HepG2 (cell line): ENCODE data around the gene ZNF888. TPM values are rescaled to one million over a fixed set of nuclear protein-coding genes. Genes with fewer than 3 reads are reported as not detected.

Source experiments
- ARID2 ChIP-seq: sonication (generic); formaldehyde crosslinking; IDR thresholded peaks from 2 replicates; pipeline ENCODE4 v1.8.1; 2022; ENCODE audit warnings: mild to moderate bottlenecking, missing genetic modification reagents, borderline replicate concordance
- CCDC6 ChIP-seq: sonication (generic); formaldehyde crosslinking; IDR thresholded peaks from 2 replicates; pipeline ENCODE4 v1.8.1; 2022; ENCODE audit warnings: mild to moderate bottlenecking, missing genetic modification reagents, moderate library complexity
- DPF2 ChIP-seq: sonication (generic); formaldehyde crosslinking; IDR thresholded peaks from 2 replicates; pipeline ENCODE4 v1.4.0; 2020; ENCODE audit warnings: mild to moderate bottlenecking, low read depth, missing genetic modification reagents, borderline replicate concordance
- FOXK2 ChIP-seq: fragments of 450-650 bp; IDR thresholded peaks from 2 replicates; pipeline ENCODE4 v1.6.1; 2016
- KAT2B ChIP-seq: fragments of 150-350 bp; IDR thresholded peaks from 2 replicates; pipeline ENCODE4 v1.6.1; 2014; ENCODE audit warnings: low read depth, low read length, borderline replicate concordance
- MED8 ChIP-seq: sonication (generic); formaldehyde crosslinking; IDR thresholded peaks from 2 replicates; pipeline ENCODE4 v1.8.1; 2023; ENCODE audit warnings: mild to moderate bottlenecking, missing genetic modification reagents; ENCODE audit not compliant: insufficient replicate concordance
- SAP130 ChIP-seq: IDR thresholded peaks from 2 replicates; pipeline ENCODE4 v1.6.1; 2016; ENCODE audit warnings: low read depth
- SCMH1 ChIP-seq: sonication (generic); formaldehyde crosslinking; IDR thresholded peaks from 2 replicates; pipeline ENCODE4 v1.9.0; 2021; ENCODE audit warnings: missing genetic modification reagents, mild to moderate bottlenecking, borderline replicate concordance
- SOX13 ChIP-seq, 3 experiments: fragments of 450-650 bp in 1 of 3; sonication (generic) in 1 of 3; formaldehyde crosslinking in 1 of 3; IDR thresholded peaks in 2 of 3; conservative IDR thresholded peaks in 1 of 3; 2 replicates each; pipeline versions ENCODE4 v1.5.0 to v1.6.1; 2016 to 2020; ENCODE audit warnings: antibody characterized with exemption in 1 of 3, mild to moderate bottlenecking in 1 of 3, missing compliant biosample characterization in 1 of 3, missing genetic modification reagents in 1 of 3, moderate library complexity in 1 of 3
- ZC3H13 ChIP-seq: sonication (generic); formaldehyde crosslinking; IDR thresholded peaks from 2 replicates; pipeline ENCODE4 v1.8.1; 2023; ENCODE audit warnings: mild to moderate bottlenecking, missing genetic modification reagents, moderate library complexity
- ZNF383 ChIP-seq: sonication (generic); formaldehyde crosslinking; IDR thresholded peaks from 2 replicates; pipeline ENCODE4 v1.4.0; 2020; ENCODE audit warnings: missing genetic modification reagents, mild to moderate bottlenecking, borderline replicate concordance
- ZNF569 ChIP-seq: sonication (generic); formaldehyde crosslinking; IDR thresholded peaks from 2 replicates; pipeline ENCODE4 v1.5.0; 2020; ENCODE audit warnings: mild to moderate bottlenecking, missing genetic modification reagents, moderate library complexity, borderline replicate concordance
- ZNF589 ChIP-seq: sonication (generic); formaldehyde crosslinking; conservative IDR thresholded peaks from 2 replicates; pipeline ENCODE4 v1.8.0; 2022; ENCODE audit warnings: mild to moderate bottlenecking, moderate library complexity, missing genetic modification reagents
- ZNF646 ChIP-seq: sonication (generic); formaldehyde crosslinking; IDR thresholded peaks from 2 replicates; pipeline ENCODE4 v1.9.0; 2021; ENCODE audit warnings: mild to moderate bottlenecking, missing genetic modification reagents
- ZNF672 ChIP-seq: sonication (generic); formaldehyde crosslinking; IDR thresholded peaks from 2 replicates; pipeline ENCODE4 v1.8.1; 2022; ENCODE audit warnings: missing genetic modification reagents
- ZNF775 ChIP-seq: sonication (generic); formaldehyde crosslinking; IDR thresholded peaks from 2 replicates; pipeline ENCODE4 v1.4.0; 2020; ENCODE audit warnings: missing genetic modification reagents, mild to moderate bottlenecking, moderate library complexity, borderline replicate concordance
- ZNF784 ChIP-seq: sonication (generic); formaldehyde crosslinking; IDR thresholded peaks from 2 replicates; pipeline ENCODE4 v1.5.1; 2020; ENCODE audit warnings: missing genetic modification reagents, mild to moderate bottlenecking, borderline replicate concordance
- polyA plus RNA-seq, 8 experiments: library from polyadenylated mRNA; depleted of rRNA in 3 of 8; stranded (reverse) in 7 of 8; unstranded in 1 of 8; fragments of >200 nt; fragmentation: Illumina TruSeq in 4 of 8; extraction: Trizol in 4 of 8; gene quantifications; 2 replicates each; pipeline versions ENCODE4 v1.2.1 to v1.2.3, GENCODE V29; 2011 to 2016; ENCODE audit warnings: low read depth in 4 of 8, missing spikeins in 1 of 8, mixed read lengths in 1 of 8; ENCODE audit not compliant: insufficient read depth in 1 of 8
- total RNA-seq, 5 experiments: library from RNA; depleted of rRNA; stranded (reverse); fragments of >200 nt; fragmentation: Illumina TruSeq; extraction: Trizol; gene quantifications; 2 replicates each; pipeline ENCODE4 v1.2.3, GENCODE V29; 2016; ENCODE audit warnings: low read depth in 1 of 5
- TF ChIP-seq, protein P1 (sequence below): sonication (generic); formaldehyde crosslinking; IDR thresholded peaks from 2 replicates; pipeline ENCODE4 v1.8.0; 2022; ENCODE audit warnings: low read depth, missing genetic modification reagents
- TF ChIP-seq, protein P2 (sequence below): sonication (generic); formaldehyde crosslinking; IDR thresholded peaks from 2 replicates; pipeline ENCODE4 v1.8.0; 2022; ENCODE audit warnings: missing genetic modification reagents, mild to moderate bottlenecking, borderline replicate concordance

ZNF888 gene
- total and polyA plus RNA-seq, 2 of the 13 experiments (the other 11 are each of a cell fraction or from before 2014, with no cell fraction given): 1.7 to 7.6 TPM

GRCh38 chr19:52936151-52936953 lies 13.1 kb upstream of the ZNF888 start (continued):
- no peak for TF ChIP-seq ZNF589 (CRISPR knock-in tag)
- TF ChIP-seq ZC3H13 (CRISPR knock-in tag): no peak
- TF ChIP-seq ZNF383 (CRISPR knock-in tag): no peak
- TF ChIP-seq SAP130 (CRISPR knock-in tag): peak; percentile 46
- TF ChIP-seq ARID2 (CRISPR knock-in tag): no peak
- TF ChIP-seq ZNF784 (CRISPR knock-in tag): no peak
- TF ChIP-seq DPF2 (CRISPR knock-in tag): no peak
- no peak for TF ChIP-seq MED8 (CRISPR knock-in tag)
- TF ChIP-seq CCDC6: no peak
- no peak for TF ChIP-seq ZNF775 (CRISPR knock-in tag)
- no peak for TF ChIP-seq ZNF646 (CRISPR knock-in tag)
- no peak for TF ChIP-seq KAT2B
- no peak for TF ChIP-seq ZNF672 (CRISPR knock-in tag)
- TF ChIP-seq FOXK2: no peak
- TF ChIP-seq, protein P1, sequence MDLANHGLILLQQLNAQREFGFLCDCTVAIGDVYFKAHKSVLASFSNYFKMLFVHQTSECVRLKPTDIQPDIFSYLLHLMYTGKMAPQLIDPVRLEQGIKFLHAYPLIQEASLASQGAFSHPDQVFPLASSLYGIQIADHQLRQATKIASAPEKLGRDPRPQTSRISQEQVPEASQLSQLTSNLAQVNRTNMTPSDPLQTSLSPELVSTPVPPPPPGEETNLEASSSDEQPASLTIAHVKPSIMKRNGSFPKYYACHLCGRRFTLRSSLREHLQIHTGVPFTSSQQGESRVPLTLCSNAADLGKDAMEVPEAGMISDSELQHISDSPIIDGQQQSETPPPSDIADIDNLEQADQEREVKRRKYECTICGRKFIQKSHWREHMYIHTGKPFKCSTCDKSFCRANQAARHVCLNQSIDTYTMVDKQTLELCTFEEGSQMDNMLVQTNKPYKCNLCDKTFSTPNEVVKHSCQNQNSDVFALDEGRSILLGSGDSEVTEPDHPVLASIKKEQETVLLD: no peak
- TF ChIP-seq SCMH1 (CRISPR knock-in tag): no peak
- TF ChIP-seq SOX13 (IDR thresholded peaks at IDR 0.05): no peak
- peak in 1 of 2 experiments; percentile 53; a peak in 2 of 4 replicates for TF ChIP-seq SOX13 (CRISPR knock-in tag; conservative IDR thresholded peaks at IDR 0.05 in 1 of 2, IDR thresholded peaks at IDR 0.05 in 1 of 2)
- TF ChIP-seq ZNF569 (CRISPR knock-in tag): no peak
- TF ChIP-seq, protein P2, sequence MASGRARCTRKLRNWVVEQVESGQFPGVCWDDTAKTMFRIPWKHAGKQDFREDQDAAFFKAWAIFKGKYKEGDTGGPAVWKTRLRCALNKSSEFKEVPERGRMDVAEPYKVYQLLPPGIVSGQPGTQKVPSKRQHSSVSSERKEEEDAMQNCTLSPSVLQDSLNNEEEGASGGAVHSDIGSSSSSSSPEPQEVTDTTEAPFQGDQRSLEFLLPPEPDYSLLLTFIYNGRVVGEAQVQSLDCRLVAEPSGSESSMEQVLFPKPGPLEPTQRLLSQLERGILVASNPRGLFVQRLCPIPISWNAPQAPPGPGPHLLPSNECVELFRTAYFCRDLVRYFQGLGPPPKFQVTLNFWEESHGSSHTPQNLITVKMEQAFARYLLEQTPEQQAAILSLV (CRISPR knock-in tag): no peak
